Activated CD4-positive, alpha-beta T cell treated with anti-CD3 and anti-CD28 coated beads for 36 hours (primary cell): Measurements from ENCODE around the gene RAB27B. TPM values are rescaled to one million over a fixed set of nuclear protein-coding genes. Genes with fewer than 3 reads are reported as not detected.
"Not testable (repeated sequence)": the region's sequence is repeated elsewhere in the genome, so short reads cannot be mapped to it uniquely, and the experiment has no call there.

Experiments used
- ATAC-seq: fragments of 200-7000 bp; cut with Tn5 transposase; one replicate; pipeline ENCODE4 v1.10.0; 2021; ENCODE audit warnings: mild to moderate bottlenecking, moderate library complexity
- CTCF ChIA-PET: fragments of 350-600 bp; sonication (Branson Sonifier 250); formaldehyde crosslinking; loops from one replicate; lab custom pipeline; 2021; ENCODE audit warnings: antibody characterized with exemption; lab: Charles Lee
- POLR2A ChIA-PET: fragments of 350-600 bp; sonication (Branson Sonifier 250); formaldehyde crosslinking; loops from one replicate; lab custom pipeline; 2021; ENCODE audit warnings: antibody characterized with exemption, inconsistent platforms; lab: Charles Lee
- DNase-seq: peaks from one replicate; pipeline ENCODE4 v3.0.0-alpha.2; 2020
- H3K27ac Mint-ChIP-seq: one replicate; pipeline ENCODE4 v1.8.0; 2021; ENCODE audit warnings: mixed read lengths
- H3K27me3 Mint-ChIP-seq: one replicate; pipeline ENCODE4 v1.8.0; 2021; ENCODE audit warnings: mixed read lengths
- H3K36me3 Mint-ChIP-seq: one replicate; pipeline ENCODE4 v1.8.0; 2021; ENCODE audit warnings: low read depth, mixed read lengths
- H3K4me1 Mint-ChIP-seq: one replicate; pipeline ENCODE4 v1.8.0; 2021; ENCODE audit warnings: mixed read lengths
- H3K4me3 Mint-ChIP-seq: one replicate; pipeline ENCODE4 v1.8.0; 2021; ENCODE audit warnings: mild to moderate bottlenecking, moderate library complexity, mixed read lengths
- H3K9me3 Mint-ChIP-seq: one replicate; pipeline ENCODE4 v1.8.0; 2021; ENCODE audit warnings: low read depth, mixed read lengths
- intact Hi-C, 2 experiments: fragments of 100-400 bp; cut with DNase I in 1 of 2; cut with micrococcal nuclease in 1 of 2; formaldehyde crosslinking; loops; one replicate each; pipeline versions ENCODE4 v1.14.2 to v1.15.1; 2022 to 2024; cut with DNase I, micrococcal nuclease
- total RNA-seq, 2 experiments: library from RNA; stranded (reverse); gene quantifications; one replicate each; pipeline ENCODE4 v1.2.3, GENCODE V29; 2021

Gene RAB27B
- total RNA-seq, 2 experiments from 2014 or later = 0.35 to 0.53 TPM

GRCh38 chr18:54801374-54801773 lies 26.9 kb upstream of the RAB27B start:
- CTCF ChIA-PET = interaction anchor here (0.8 kb wide), 1 partner anchor 45 kb away, joined by 3 read pairs; no protein-coding TSS in a partner anchor
- intact Hi-C loops = no loop called here
- Mint-ChIP-seq H3K4me3 (no peak overlapping the region), H3K27me3 (no peaks in the 10 kb centered on the region), H3K9me3 (no peaks in the 10 kb centered on the region), H3K36me3 (no peaks in the 10 kb centered on the region), H3K27ac (no peak overlapping the region), H3K4me1 (peaks cover 14% of the 10 kb centered on the region)
- POLR2A ChIA-PET = no interaction called here
- DNase-seq = no peak
- no peak for ATAC-seq

- DNase-seq (no peak), ATAC-seq (no peak)
- Mint-ChIP-seq H3K4me3 (no peak overlapping the region), H3K4me1 (peaks cover 14% of the 10 kb centered on the region), H3K9me3 (no peaks in the 10 kb centered on the region), H3K27me3 (no peaks in the 10 kb centered on the region), H3K36me3 (no peaks in the 10 kb centered on the region), H3K27ac (no peak overlapping the region)
- ChIA-PET POLR2A (no interaction called here), CTCF (interaction anchor here (0.6 to 0.8 kb wide), 2 partner anchors 46 to 57 kb away, joined by 3 to 4 read pairs; no protein-coding TSS in a partner anchor)
- intact Hi-C loops = no loop called here
Observed at GRCh38 chr18:54802178-54802577, 26.1 kb upstream of the RAB27B start.

GRCh38 chr18:54802686-54803395 lies 25.4 kb upstream of the RAB27B start:
- ATAC-seq = no peak
- ChIA-PET CTCF (interaction anchor here (0.6 to 0.9 kb wide), 2 partner anchors 20 to 57 kb away, joined by 4 to 6 read pairs; no protein-coding TSS in a partner anchor), POLR2A (no interaction called here)
- H3K4me1 Mint-ChIP-seq = peaks cover 14% of the 10 kb centered on the region
- no peak overlapping the region for H3K4me3 Mint-ChIP-seq
- H3K27ac Mint-ChIP-seq = no peak overlapping the region
- no peaks in the 10 kb centered on the region for H3K27me3 Mint-ChIP-seq
- DNase-seq = no peak
- H3K36me3 Mint-ChIP-seq = no peaks in the 10 kb centered on the region
- H3K9me3 Mint-ChIP-seq = no peaks in the 10 kb centered on the region
- intact Hi-C loops = no loop called here

- H3K27me3 Mint-ChIP-seq = no peaks in the 10 kb centered on the region
- H3K27ac Mint-ChIP-seq = no peak overlapping the region
- CTCF ChIA-PET = no interaction called here
- DNase-seq (no peak), ATAC-seq (peak; percentile 86)
- H3K4me1 Mint-ChIP-seq = peaks cover 14% of the 10 kb centered on the region
- intact Hi-C loops = no loop called here
- no peaks in the 10 kb centered on the region for H3K9me3 Mint-ChIP-seq
- POLR2A ChIA-PET = no interaction called here
- H3K36me3 Mint-ChIP-seq = no peaks in the 10 kb centered on the region
- no peak overlapping the region for H3K4me3 Mint-ChIP-seq
Observed at GRCh38 chr18:54805571-54806334, 22.5 kb upstream of the RAB27B start.

- ChIA-PET CTCF (interaction anchor here (1.6 kb wide), 1 partner anchor 12 kb away, joined by 3 read pairs; no protein-coding TSS in a partner anchor), POLR2A (interaction anchor here (0.8 kb wide), 1 partner anchor 60 kb away, joined by 4 read pairs; no protein-coding TSS in a partner anchor)
- DNase-seq = no peak
- Mint-ChIP-seq H3K4me3 (no peak overlapping the region), H3K27me3 (no peaks in the 10 kb centered on the region), H3K36me3 (no peaks in the 10 kb centered on the region), H3K27ac (no peak overlapping the region), H3K4me1 (peaks cover 14% of the 10 kb centered on the region), H3K9me3 (no peaks in the 10 kb centered on the region)
- intact Hi-C loops = no loop called here
- ATAC-seq = no peak
Observed at GRCh38 chr18:54806526-54806925, 21.8 kb upstream of the RAB27B start.

- intact Hi-C loops = no loop called here
- Mint-ChIP-seq H3K9me3 (no peaks in the 10 kb centered on the region), H3K4me1 (peaks cover 16% of the 10 kb centered on the region), H3K27me3 (peaks cover 2% of the 10 kb centered on the region), H3K36me3 (no peaks in the 10 kb centered on the region), H3K27ac (no peak overlapping the region), H3K4me3 (no peak overlapping the region)
- ChIA-PET CTCF (interaction anchor here (1.0 to 1.6 kb wide), 2 partner anchors 13 to 17 kb away, joined by 3 read pairs; no protein-coding TSS in a partner anchor), POLR2A (interaction anchor here (0.8 kb wide), 1 partner anchor 59 kb away, joined by 4 read pairs; no protein-coding TSS in a partner anchor)
- DNase-seq (no peak), ATAC-seq (no peak)
Observed at GRCh38 chr18:54807303-54807702, 21.0 kb upstream of the RAB27B start.

- H3K9me3 Mint-ChIP-seq, CTCF ChIA-PET, H3K36me3 Mint-ChIP-seq, H3K27ac Mint-ChIP-seq, H3K27me3 Mint-ChIP-seq, DNase-seq, ATAC-seq, intact Hi-C loops, H3K4me3 Mint-ChIP-seq, POLR2A ChIA-PET: not testable (repeated sequence)
- H3K4me1 Mint-ChIP-seq = peaks cover 16% of the 10 kb centered on the region
Observed at GRCh38 chr18:54810662-54811061, 17.6 kb upstream of the RAB27B start.

GRCh38 chr18:54812885-54813284 lies 15.4 kb upstream of the RAB27B start:
- intact Hi-C loops = no loop called here
- Mint-ChIP-seq H3K27ac (no peak overlapping the region), H3K36me3 (no peaks in the 10 kb centered on the region), H3K4me1 (peaks cover 11% of the 10 kb centered on the region), H3K4me3 (no peak overlapping the region), H3K9me3 (no peaks in the 10 kb centered on the region), H3K27me3 (peaks cover 6% of the 10 kb centered on the region)
- ChIA-PET CTCF (no interaction called here), POLR2A (no interaction called here)
- ATAC-seq = peak; percentile 33
- peak; percentile 29 for DNase-seq

- intact Hi-C loops = no loop called here
- no peak overlapping the region for H3K27ac Mint-ChIP-seq
- CTCF ChIA-PET = no interaction called here
- no peak overlapping the region for H3K4me3 Mint-ChIP-seq
- POLR2A ChIA-PET = no interaction called here
- peaks cover 6% of the 10 kb centered on the region for H3K27me3 Mint-ChIP-seq
- peaks cover 11% of the 10 kb centered on the region for H3K4me1 Mint-ChIP-seq
- DNase-seq = no peak
- no peaks in the 10 kb centered on the region for H3K9me3 Mint-ChIP-seq
- ATAC-seq = no peak
- H3K36me3 Mint-ChIP-seq = no peaks in the 10 kb centered on the region
Observed at GRCh38 chr18:54813305-54813704, 15.0 kb upstream of the RAB27B start.

- peaks cover 11% of the 10 kb centered on the region for H3K4me1 Mint-ChIP-seq
- CTCF ChIA-PET = no interaction called here
- ATAC-seq = no peak
- intact Hi-C loops = no loop called here
- no peak overlapping the region for H3K27ac Mint-ChIP-seq
- H3K4me3 Mint-ChIP-seq = no peak overlapping the region
- DNase-seq = no peak
- POLR2A ChIA-PET = no interaction called here
- H3K36me3 Mint-ChIP-seq = no peaks in the 10 kb centered on the region
- H3K9me3 Mint-ChIP-seq = no peaks in the 10 kb centered on the region
- peaks cover 8% of the 10 kb centered on the region for H3K27me3 Mint-ChIP-seq
Observed at GRCh38 chr18:54813977-54814565, 14.2 kb upstream of the RAB27B start.

GRCh38 chr18:54815086-54815485 lies 13.2 kb upstream of the RAB27B start:
- peaks cover 8% of the 10 kb centered on the region for H3K27me3 Mint-ChIP-seq
- ChIA-PET CTCF (no interaction called here), POLR2A (no interaction called here)
- intact Hi-C loops = no loop called here
- no peak overlapping the region for H3K4me3 Mint-ChIP-seq
- no peaks in the 10 kb centered on the region for H3K9me3 Mint-ChIP-seq
- DNase-seq = no peak
- H3K27ac Mint-ChIP-seq = no peak overlapping the region
- ATAC-seq = no peak
- H3K4me1 Mint-ChIP-seq = peaks cover 11% of the 10 kb centered on the region
- H3K36me3 Mint-ChIP-seq = no peaks in the 10 kb centered on the region
